Activated CD4-positive, CD25-positive, alpha-beta regulatory T cell treated with anti-CD3 and anti-CD28 coated beads, Interleukin-2, amount 50 U/mL, for 24 hours (primary cell): ENCODE data around the gene ATCAY.

Source experiments
- ATAC-seq, 2 donors: fragments of 150-1000 bp; cut with Tn5 transposase; one replicate each; pipeline ENCODE4 v1.10.0; 2021; ENCODE audit warnings: mild to moderate bottlenecking in 1 of 2, moderate library complexity in 1 of 2

ATCAY gene

DNA sequence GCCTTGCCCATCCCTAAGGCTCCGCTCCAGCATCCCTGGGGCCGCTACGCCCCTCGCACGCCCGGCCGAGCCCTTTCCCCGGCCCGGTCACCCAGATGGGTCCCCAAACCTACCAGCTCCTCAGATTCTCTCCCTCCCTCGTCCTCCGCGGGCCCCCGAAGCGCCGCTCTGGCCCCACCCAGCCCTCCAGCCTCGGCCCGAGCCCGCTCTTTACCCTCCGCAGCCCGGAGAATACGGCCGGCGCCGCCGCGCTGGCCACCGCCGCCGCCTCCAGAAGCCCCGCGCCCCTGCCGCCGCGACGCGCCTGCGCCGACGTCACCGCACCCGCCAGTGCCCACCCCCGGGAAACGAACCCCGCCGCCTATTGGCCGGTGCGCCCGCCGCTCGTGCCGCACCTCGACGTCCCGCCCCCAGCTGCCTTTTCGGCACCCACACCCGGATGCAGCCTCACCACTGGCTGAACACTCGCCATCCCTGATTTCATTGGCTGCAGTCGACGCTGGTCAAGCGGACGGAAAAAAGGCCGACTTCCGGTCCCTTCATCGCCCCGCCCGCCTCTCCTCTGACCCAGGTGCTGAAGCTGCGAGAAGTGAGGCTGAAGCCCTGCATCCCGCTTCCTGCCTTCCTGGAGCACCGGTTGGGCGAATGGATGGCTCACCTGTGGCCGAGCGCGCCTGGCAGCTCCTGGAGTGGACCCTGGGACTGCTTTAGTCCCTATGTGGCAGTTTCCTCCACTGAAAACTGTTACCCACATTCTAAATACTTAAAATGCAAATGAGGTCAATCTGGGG, 90.5 kb downstream of the ATCAY start, which contains the start of gene DAPK3:
TSS of gene DAPK3 (minus strand) at position 292 of the 791 bp plus-strand sequence. CDS start 1,364 bp downstream, outside the sequence.
- ATAC-seq = peak; percentile 90 to 93

DNA sequence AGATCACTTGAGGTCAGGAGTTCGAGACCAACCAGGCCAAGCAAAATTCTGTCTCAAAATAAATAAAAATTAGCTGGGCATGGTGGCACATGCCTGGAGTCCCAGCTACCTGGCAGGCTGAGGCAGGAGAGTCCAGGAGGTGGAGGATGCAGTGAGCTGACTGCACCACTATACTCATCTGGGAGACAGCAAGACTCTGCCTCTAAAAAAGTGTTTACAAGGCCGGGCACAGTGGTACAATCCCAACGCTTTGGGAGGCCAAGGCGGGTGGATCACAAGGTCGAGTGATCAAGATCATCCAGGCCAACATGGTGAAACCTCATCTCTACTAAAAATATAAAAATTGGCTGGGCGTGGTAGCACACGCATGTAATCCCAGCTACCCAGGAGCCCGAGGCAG, 94.7 kb downstream of the ATCAY start:
- ATAC-seq = no peak

DNA sequence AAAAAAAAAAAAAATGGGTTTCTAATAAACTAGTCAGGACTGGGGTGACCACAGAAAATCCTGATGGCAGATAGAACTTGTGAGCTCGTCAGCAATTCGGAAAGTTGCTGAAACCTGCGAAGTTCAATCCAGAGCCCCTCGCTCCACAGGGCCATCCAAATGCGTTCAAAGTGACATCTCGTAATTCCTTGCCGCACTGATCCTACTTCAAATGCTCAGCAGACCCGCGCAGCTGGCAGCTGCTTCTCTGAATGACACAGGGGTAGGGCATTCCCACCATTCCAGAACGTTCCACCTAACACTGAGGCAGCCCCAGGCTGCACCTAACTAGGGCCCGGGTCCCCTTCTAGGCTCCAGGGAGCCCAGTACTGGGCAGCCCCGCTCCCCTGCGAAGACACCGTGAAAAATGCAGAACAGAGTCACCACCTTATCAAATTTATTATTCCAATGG, 95.2 kb downstream of the ATCAY start:
- ATAC-seq = no peak

DNA sequence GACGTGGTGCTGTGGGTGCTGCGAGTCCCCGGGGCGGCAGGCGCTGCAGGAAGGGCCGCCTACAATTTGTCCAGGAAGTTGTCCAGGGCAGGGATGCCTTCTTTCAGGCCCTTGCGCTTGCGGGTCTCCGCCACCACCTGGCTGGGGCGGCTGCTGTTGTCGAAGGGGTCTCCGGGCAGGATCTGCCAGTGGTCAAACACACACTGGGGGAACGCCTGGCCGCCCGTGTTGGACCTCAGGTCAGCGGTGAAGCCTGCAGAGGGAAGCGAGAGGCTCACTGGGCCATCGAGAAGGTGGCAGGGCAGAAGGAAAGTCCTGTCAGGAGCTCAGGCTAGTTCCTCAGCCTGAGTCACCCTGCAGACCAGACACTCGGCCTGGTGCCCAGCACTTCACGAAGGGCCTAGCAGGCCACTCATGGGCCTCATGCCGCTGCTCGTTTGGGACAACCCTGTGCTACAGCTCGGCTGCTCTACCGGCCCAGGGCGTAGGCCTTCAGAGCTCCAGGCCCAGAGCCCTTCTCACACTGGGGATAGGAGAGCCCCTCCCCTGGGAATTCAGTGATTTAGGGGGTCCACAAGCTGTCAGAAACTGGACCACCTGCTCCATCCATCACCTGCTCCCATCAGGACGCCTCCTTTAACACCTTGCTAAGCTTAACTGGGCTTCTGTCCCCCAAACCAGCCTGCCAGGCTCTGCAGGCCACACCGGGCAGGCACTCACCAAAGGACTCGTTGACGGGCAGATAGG, 96.2 kb downstream of the ATCAY start:
- peak in 1 of 2 donors; percentile 6 for ATAC-seq
